ENCODE measurements around the gene CHST11.

CHST11 gene

GRCh38 chr12:104410326-104410725 is 46.4 kb upstream of the CHST11 start:
- H3K9me2 ChIP-seq (replicated peaks; ENCODE audit: control insufficient read depth, low read length), result no peaks in the 10 kb centered on the region
- no peaks in the 10 kb centered on the region for H3K4me1 ChIP-seq (ENCODE audit: control insufficient read depth, low read length)
- no peaks in the 10 kb centered on the region for H4K20me1 ChIP-seq (ENCODE audit: control insufficient read depth, insufficient read depth, low read depth, low read length)
- H3F3A ChIP-seq (ENCODE audit: control insufficient read depth, insufficient read depth), result no peaks in the 10 kb centered on the region
- H3K36me3 ChIP-seq (ENCODE audit: control insufficient read depth, low read length), result no peaks in the 10 kb centered on the region
- H3K4me2 ChIP-seq (ENCODE audit: low read length), result no peak overlapping the region
- no peaks in the 10 kb centered on the region for H3K27me3 ChIP-seq (ENCODE audit: control insufficient read depth, low read length)
- TF ChIP-seq CTCF (IDR thresholded peaks at IDR 0.05; ENCODE audit: low read depth, low read length, poor library complexity, severe bottlenecking) (no peak), EZH2phosphoT487 (IDR thresholded peaks at IDR 0.05; ENCODE audit: borderline replicate concordance, low read length) (no peak)
- H3K79me2 ChIP-seq (ENCODE audit: control insufficient read depth, low read length), result no peaks in the 10 kb centered on the region
- no peak overlapping the region for H3K27ac ChIP-seq (ENCODE audit: low read depth, low read length)
- H3K9me3 ChIP-seq (ENCODE audit: control insufficient read depth, insufficient read depth, low read length), result no peaks in the 10 kb centered on the region
- H3K4me3 ChIP-seq (ENCODE audit: low read length), result no peak overlapping the region

- Histone ChIP-seq H3K4me1 (ENCODE audit: control insufficient read depth, low read length) (no peaks in the 10 kb centered on the region), H3K79me2 (ENCODE audit: control insufficient read depth, low read length) (no peaks in the 10 kb centered on the region), H3F3A (ENCODE audit: control insufficient read depth, insufficient read depth) (no peaks in the 10 kb centered on the region), H3K9me3 (ENCODE audit: control insufficient read depth, insufficient read depth, low read length) (no peaks in the 10 kb centered on the region), H3K27ac (ENCODE audit: low read depth, low read length) (no peak overlapping the region), H3K4me2 (ENCODE audit: low read length) (no peak overlapping the region), H3K27me3 (ENCODE audit: control insufficient read depth, low read length) (no peaks in the 10 kb centered on the region), H3K36me3 (ENCODE audit: control insufficient read depth, low read length) (no peaks in the 10 kb centered on the region), H3K4me3 (ENCODE audit: low read length) (no peak overlapping the region), H3K9me2 (replicated peaks; ENCODE audit: control insufficient read depth, low read length) (no peaks in the 10 kb centered on the region), H4K20me1 (ENCODE audit: control insufficient read depth, insufficient read depth, low read depth, low read length) (no peaks in the 10 kb centered on the region)
- TF ChIP-seq CTCF (IDR thresholded peaks at IDR 0.05; ENCODE audit: low read depth, low read length, poor library complexity, severe bottlenecking), result no peak
- no peak for TF ChIP-seq EZH2phosphoT487 (IDR thresholded peaks at IDR 0.05; ENCODE audit: borderline replicate concordance, low read length)
Observed at GRCh38 chr12:104410786-104411185, 46.0 kb upstream of the CHST11 start.

GRCh38 chr12:104411826-104412641 is 44.7 kb upstream of the CHST11 start:
- TF ChIP-seq EZH2phosphoT487 (IDR thresholded peaks at IDR 0.05; ENCODE audit: borderline replicate concordance, low read length), result no peak
- TF ChIP-seq CTCF (IDR thresholded peaks at IDR 0.05; ENCODE audit: low read depth, low read length, poor library complexity, severe bottlenecking), result no peak
- Histone ChIP-seq H4K20me1 (ENCODE audit: control insufficient read depth, insufficient read depth, low read depth, low read length) (no peaks in the 10 kb centered on the region), H3K27ac (ENCODE audit: low read depth, low read length) (no peak overlapping the region), H3K36me3 (ENCODE audit: control insufficient read depth, low read length) (no peaks in the 10 kb centered on the region), H3K4me3 (ENCODE audit: low read length) (no peak overlapping the region), H3K27me3 (ENCODE audit: control insufficient read depth, low read length) (no peaks in the 10 kb centered on the region), H3K9me3 (ENCODE audit: control insufficient read depth, insufficient read depth, low read length) (no peaks in the 10 kb centered on the region), H3K79me2 (ENCODE audit: control insufficient read depth, low read length) (no peaks in the 10 kb centered on the region), H3K9me2 (replicated peaks; ENCODE audit: control insufficient read depth, low read length) (no peaks in the 10 kb centered on the region), H3F3A (ENCODE audit: control insufficient read depth, insufficient read depth) (no peaks in the 10 kb centered on the region), H3K4me1 (ENCODE audit: control insufficient read depth, low read length) (no peaks in the 10 kb centered on the region), H3K4me2 (ENCODE audit: low read length) (no peak overlapping the region)

Measured in DOHH2 (cell line).